Measurements from ENCODE around the gene RAD51D.

The RAD51D gene

DNA sequence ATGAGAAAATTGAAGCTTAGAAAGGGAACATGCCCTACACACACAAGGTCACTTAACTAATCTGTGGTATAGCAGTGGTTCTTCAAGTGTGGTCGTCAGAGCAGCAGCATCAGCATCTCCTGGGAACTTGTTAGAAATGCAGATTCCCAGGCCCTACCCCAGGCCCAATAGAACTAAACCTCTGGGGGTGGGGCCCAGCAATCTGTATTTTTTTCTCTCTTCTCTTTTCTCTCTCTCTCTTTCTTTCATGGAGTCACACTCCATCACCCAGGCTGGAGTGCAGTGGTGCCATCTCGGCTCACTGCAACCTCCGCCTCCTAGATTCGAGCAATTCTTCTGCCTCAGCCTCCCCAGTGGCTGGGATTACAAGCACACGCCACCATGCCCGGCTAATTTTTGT lies 18.6 kb upstream of the RAD51D start:
- Histone ChIP-seq H3K36me3 (replicated peaks) (peaks cover 51% of the 10 kb centered on the region), H3K4me3 (ENCODE audit: low read depth, low read length) (no peak overlapping the region), H3K27ac (no peak overlapping the region), H3K27me3 (replicated peaks) (no peaks in the 10 kb centered on the region)
- in situ Hi-C loops (cut with HindIII; ENCODE audit: low pct_ligation_motif_present, low sequenced_read_pairs) = no loop called here
- DNase-seq = no peak
- TF ChIP-seq, protein P1, sequence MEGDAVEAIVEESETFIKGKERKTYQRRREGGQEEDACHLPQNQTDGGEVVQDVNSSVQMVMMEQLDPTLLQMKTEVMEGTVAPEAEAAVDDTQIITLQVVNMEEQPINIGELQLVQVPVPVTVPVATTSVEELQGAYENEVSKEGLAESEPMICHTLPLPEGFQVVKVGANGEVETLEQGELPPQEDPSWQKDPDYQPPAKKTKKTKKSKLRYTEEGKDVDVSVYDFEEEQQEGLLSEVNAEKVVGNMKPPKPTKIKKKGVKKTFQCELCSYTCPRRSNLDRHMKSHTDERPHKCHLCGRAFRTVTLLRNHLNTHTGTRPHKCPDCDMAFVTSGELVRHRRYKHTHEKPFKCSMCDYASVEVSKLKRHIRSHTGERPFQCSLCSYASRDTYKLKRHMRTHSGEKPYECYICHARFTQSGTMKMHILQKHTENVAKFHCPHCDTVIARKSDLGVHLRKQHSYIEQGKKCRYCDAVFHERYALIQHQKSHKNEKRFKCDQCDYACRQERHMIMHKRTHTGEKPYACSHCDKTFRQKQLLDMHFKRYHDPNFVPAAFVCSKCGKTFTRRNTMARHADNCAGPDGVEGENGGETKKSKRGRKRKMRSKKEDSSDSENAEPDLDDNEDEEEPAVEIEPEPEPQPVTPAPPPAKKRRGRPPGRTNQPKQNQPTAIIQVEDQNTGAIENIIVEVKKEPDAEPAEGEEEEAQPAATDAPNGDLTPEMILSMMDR (IDR thresholded peaks at IDR 0.05; ENCODE audit: low read depth, low read length, missing control alignments) = no peak

DNA sequence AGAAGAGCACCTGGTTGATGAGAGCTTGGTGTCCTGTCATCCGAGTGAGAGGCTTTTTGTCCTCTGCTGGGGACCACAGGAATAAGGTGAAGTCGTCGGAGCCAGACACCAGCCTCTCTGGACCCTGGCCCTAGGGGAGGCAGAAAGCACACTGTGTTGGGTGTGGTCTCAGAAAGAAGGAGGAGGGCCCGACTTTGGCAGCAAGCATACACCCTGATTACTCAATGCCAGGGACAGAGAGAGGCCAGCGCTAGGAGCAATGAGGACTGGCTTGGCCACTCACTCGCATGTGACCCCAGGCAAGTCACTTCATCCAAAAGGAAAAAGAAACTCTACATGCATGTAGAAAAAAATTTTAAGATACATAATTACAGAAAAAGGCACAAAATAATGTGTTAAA lies 15.7 kb upstream of the RAD51D start:
- Histone ChIP-seq H3K27ac (no peak overlapping the region), H3K36me3 (replicated peaks) (peaks cover 72% of the 10 kb centered on the region), H3K4me3 (ENCODE audit: low read depth, low read length) (no peak overlapping the region), H3K27me3 (replicated peaks) (no peaks in the 10 kb centered on the region)
- in situ Hi-C loops (cut with HindIII; ENCODE audit: low pct_ligation_motif_present, low sequenced_read_pairs) = no loop called here
- no peak for DNase-seq
- TF ChIP-seq, protein P1 (IDR thresholded peaks at IDR 0.05; ENCODE audit: low read depth, low read length, missing control alignments) = no peak

DNA sequence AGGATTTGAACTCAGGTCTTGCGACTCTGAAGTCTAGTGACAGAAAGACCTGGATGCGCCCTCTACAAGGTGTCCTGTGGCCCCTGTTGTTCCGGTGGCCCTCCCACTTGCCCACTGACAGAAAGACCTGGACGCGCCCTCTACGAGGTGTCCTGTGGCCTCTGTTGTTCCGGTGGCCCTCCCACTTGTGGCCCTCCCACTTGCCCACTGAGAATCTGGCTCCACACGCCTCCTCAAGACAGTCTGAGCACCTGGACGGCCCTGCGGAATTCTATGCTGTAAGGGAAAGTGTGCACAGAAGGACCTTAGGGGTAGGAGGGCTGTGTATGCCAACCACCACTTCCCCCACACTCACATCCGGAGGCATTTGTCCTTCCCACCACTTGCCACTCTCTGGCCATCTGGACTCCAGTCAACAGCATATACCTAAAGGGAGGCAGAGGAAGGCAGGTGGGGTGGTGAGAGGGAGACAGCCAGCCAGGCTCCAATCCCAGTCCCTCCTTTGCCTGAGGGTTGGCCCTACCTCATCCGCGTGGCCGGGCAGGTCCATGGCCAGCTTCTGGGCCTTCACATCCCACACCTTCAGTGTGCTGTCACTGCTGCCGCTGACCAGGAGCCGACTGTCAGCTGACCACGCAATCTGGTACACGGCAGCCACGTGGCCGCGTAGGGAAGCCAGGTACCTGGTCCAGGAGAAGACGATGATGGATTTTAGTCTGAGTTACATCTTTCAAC lies 13.3 kb upstream of the RAD51D start:
- in situ Hi-C loops (cut with HindIII; ENCODE audit: low pct_ligation_motif_present, low sequenced_read_pairs) = no loop called here
- no peak for DNase-seq
- no peak overlapping the region for H3K27ac ChIP-seq
- no peaks in the 10 kb centered on the region for H3K27me3 ChIP-seq (replicated peaks)
- TF ChIP-seq, protein P1 (IDR thresholded peaks at IDR 0.05; ENCODE audit: low read depth, low read length, missing control alignments) = no peak
- H3K36me3 ChIP-seq (replicated peaks) = peaks cover 66% of the 10 kb centered on the region
- H3K4me3 ChIP-seq (ENCODE audit: low read depth, low read length) = no peak overlapping the region

DNA sequence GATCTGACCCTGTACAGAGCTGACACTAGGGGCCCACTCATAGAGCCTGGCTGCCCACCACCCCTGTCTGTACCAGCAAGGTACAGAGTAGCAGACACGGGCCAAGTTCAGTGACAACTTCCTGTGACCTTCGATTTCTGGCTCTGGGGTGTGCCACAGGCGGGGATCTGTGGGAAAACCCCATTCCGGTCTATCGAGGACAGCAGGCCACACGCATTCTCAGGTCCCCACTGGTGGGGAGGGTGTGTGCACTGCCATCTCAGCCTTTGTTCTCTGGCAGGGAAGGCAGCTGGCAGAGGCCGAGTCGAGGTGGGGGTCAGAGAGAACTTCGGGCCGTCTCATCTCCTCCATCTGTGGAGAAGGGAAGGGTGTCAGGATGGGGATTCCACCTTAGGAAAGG lies 12.4 kb upstream of the RAD51D start:
- Histone ChIP-seq H3K27ac (no peak overlapping the region), H3K27me3 (replicated peaks) (no peaks in the 10 kb centered on the region), H3K4me3 (ENCODE audit: low read depth, low read length) (no peak overlapping the region), H3K36me3 (replicated peaks) (peaks cover 59% of the 10 kb centered on the region)
- in situ Hi-C loops (cut with HindIII; ENCODE audit: low pct_ligation_motif_present, low sequenced_read_pairs) = no loop called here
- no peak for DNase-seq
- TF ChIP-seq, protein P1 (IDR thresholded peaks at IDR 0.05; ENCODE audit: low read depth, low read length, missing control alignments) = no peak

DNA sequence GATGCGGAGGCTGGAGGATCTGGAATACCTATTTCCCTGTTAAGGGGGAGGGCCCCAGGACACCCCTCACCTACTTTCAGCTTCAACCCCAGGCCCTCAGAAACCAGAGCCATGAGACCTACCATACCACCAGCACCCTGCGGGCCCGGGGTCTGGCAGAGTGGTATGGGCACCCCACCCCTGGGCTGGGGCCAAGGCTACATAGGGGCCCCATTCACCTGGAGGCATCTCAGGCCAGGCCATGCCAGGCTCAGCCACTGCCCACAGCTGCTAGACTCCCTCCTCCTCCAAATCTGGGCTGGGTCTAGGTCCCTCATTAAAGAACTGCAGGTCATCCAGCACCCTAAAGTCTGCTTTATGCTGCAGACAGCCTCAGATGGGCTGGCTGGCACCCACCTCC lies 10.7 kb upstream of the RAD51D start:
- H3K27ac ChIP-seq = no peak overlapping the region
- H3K27me3 ChIP-seq (replicated peaks) = no peaks in the 10 kb centered on the region
- H3K4me3 ChIP-seq (ENCODE audit: low read depth, low read length) = no peak overlapping the region
- TF ChIP-seq, protein P1 (IDR thresholded peaks at IDR 0.05; ENCODE audit: low read depth, low read length, missing control alignments) = no peak
- peaks cover 43% of the 10 kb centered on the region for H3K36me3 ChIP-seq (replicated peaks)
- DNase-seq = no peak
- in situ Hi-C loops (cut with HindIII; ENCODE audit: low pct_ligation_motif_present, low sequenced_read_pairs) = no loop called here

DNA sequence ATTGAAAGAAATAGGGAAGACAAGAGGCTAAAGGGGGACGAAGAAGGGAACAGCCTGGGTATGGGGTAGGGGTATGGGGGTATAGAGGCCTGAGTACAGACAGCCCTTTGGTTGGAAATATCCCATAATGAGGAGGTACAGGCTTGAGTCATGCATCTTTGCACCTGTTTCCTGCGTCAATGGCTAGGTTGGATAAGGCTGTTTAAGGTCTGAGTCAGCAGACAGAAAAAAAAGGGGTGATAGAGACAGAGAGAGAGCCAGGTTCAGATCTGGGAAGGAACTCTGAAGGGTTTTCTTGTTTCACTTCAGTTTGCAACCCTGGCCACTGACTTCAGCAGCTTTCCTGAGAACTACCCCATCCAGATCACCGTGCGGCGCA lies 10.3 kb upstream of the RAD51D start:
- Histone ChIP-seq H3K27me3 (replicated peaks) (no peaks in the 10 kb centered on the region), H3K4me3 (ENCODE audit: low read depth, low read length) (no peak overlapping the region), H3K27ac (no peak overlapping the region), H3K36me3 (replicated peaks) (peaks cover 39% of the 10 kb centered on the region)
- DNase-seq = no peak
- TF ChIP-seq, protein P1 (IDR thresholded peaks at IDR 0.05; ENCODE audit: low read depth, low read length, missing control alignments) = no peak
- in situ Hi-C loops (cut with HindIII; ENCODE audit: low pct_ligation_motif_present, low sequenced_read_pairs) = no loop called here
